SU-DHL-6 (cell line): ENCODE results near the gene DMRTB1.

Source experiments
- CTCF ChIP-seq: fragments of 200-600 bp; sonication (generic); IDR thresholded peaks from one replicate; pipeline ENCODE4 v1.5.1; 2017; ENCODE audit warnings: antibody characterized with exemption, mild to moderate bottlenecking, low read length, moderate library complexity; ENCODE audit not compliant: insufficient read depth, poor library complexity, severe bottlenecking
- EZH2phosphoT487 ChIP-seq: fragments of 200-600 bp; sonication (generic), shearing (Covaris generic); conservative IDR thresholded peaks from 2 replicates; pipeline ENCODE4 v1.6.1; 2018; ENCODE audit warnings: mild to moderate bottlenecking, antibody characterized with exemption, low read length, moderate library complexity, mixed read lengths

GRCh38 chr1:53481456-53481855, 22.3 kb downstream of the DMRTB1 start:
- TF ChIP-seq CTCF (no peak), EZH2phosphoT487 (no peak)
